BE2C (cell line): Measurements from ENCODE around the gene MBLAC1.

Experiments used
- DNase-seq: peaks from one replicate; pipeline ENCODE4 v3.0.0-alpha.2; 2020
- H3K27me3 ChIP-seq: fragments of 250-450 bp; sonication (Bioruptor Pico); 2 replicates; pipeline ENCODE4 v1.5.1; 2020; ENCODE audit warnings: mild to moderate bottlenecking
- H3K36me3 ChIP-seq: fragments of 250-450 bp; sonication (Bioruptor Pico); 2 replicates; pipeline ENCODE4 v1.5.1; 2020; ENCODE audit warnings: mild to moderate bottlenecking
- H3K4me1 ChIP-seq: fragments of 250-450 bp; sonication (Bioruptor Pico); 2 replicates; pipeline ENCODE4 v1.5.1; 2020
- H3K4me3 ChIP-seq: 2 replicates; pipeline ENCODE4 v1.5.1; 2011; ENCODE audit warnings: low read depth, low read length
- H3K9me3 ChIP-seq: fragments of 250-450 bp; sonication (Bioruptor Pico); 2 replicates; pipeline ENCODE4 v1.5.1; 2020
- CTCF ChIP-seq: IDR thresholded peaks from 2 replicates; pipeline ENCODE4 v1.5.1; 2012; ENCODE audit warnings: mild to moderate bottlenecking, low read depth, low read length

Gene MBLAC1

GRCh38 chr7:100107890-100108289, 18.9 kb upstream of the MBLAC1 start:
- no peaks in the 10 kb centered on the region for H3K27me3 ChIP-seq
- H3K4me3 ChIP-seq, result no peak overlapping the region
- peaks cover 46% of the 10 kb centered on the region for H3K36me3 ChIP-seq
- no peak for DNase-seq
- no peaks in the 10 kb centered on the region for H3K4me1 ChIP-seq
- TF ChIP-seq CTCF, result no peak
- no peaks in the 10 kb centered on the region for H3K9me3 ChIP-seq

- no peaks in the 10 kb centered on the region for H3K9me3 ChIP-seq
- no peaks in the 10 kb centered on the region for H3K27me3 ChIP-seq
- no peak for DNase-seq
- no peaks in the 10 kb centered on the region for H3K4me1 ChIP-seq
- no peak overlapping the region for H3K4me3 ChIP-seq
- peaks cover 55% of the 10 kb centered on the region for H3K36me3 ChIP-seq
- peak; percentile 27 for TF ChIP-seq CTCF
Measured at GRCh38 chr7:100109521-100110163, 17.1 kb upstream of the MBLAC1 start.

GRCh38 chr7:100111156-100111555, 15.6 kb upstream of the MBLAC1 start:
- Histone ChIP-seq H3K27me3 (no peaks in the 10 kb centered on the region), H3K4me3 (no peak overlapping the region), H3K36me3 (peaks cover 51% of the 10 kb centered on the region), H3K9me3 (no peaks in the 10 kb centered on the region), H3K4me1 (no peaks in the 10 kb centered on the region)
- DNase-seq, result no peak
- no peak for TF ChIP-seq CTCF

- Histone ChIP-seq H3K27me3 (no peaks in the 10 kb centered on the region), H3K9me3 (no peaks in the 10 kb centered on the region), H3K4me1 (no peaks in the 10 kb centered on the region), H3K36me3 (peaks cover 49% of the 10 kb centered on the region), H3K4me3 (no peak overlapping the region)
- no peak for TF ChIP-seq CTCF
- no peak for DNase-seq
Measured at GRCh38 chr7:100111914-100112313, 14.9 kb upstream of the MBLAC1 start.

- Histone ChIP-seq H3K27me3 (no peaks in the 10 kb centered on the region), H3K4me3 (no peak overlapping the region), H3K4me1 (no peaks in the 10 kb centered on the region), H3K9me3 (no peaks in the 10 kb centered on the region), H3K36me3 (peaks cover 29% of the 10 kb centered on the region)
- no peak for TF ChIP-seq CTCF
- DNase-seq, result no peak
Measured at GRCh38 chr7:100115026-100115425, 11.7 kb upstream of the MBLAC1 start.

GRCh38 chr7:100118388-100119071, 8.2 kb upstream of the MBLAC1 start:
- Histone ChIP-seq H3K9me3 (no peaks in the 10 kb centered on the region), H3K27me3 (no peaks in the 10 kb centered on the region), H3K4me1 (no peaks in the 10 kb centered on the region), H3K36me3 (peaks cover 5% of the 10 kb centered on the region), H3K4me3 (peak overlapping the region; percentile 99)
- TF ChIP-seq CTCF, result no peak
- no peak for DNase-seq
